Measurements from ENCODE around the gene ENTREP1. TPM values are rescaled to one million over a fixed set of nuclear protein-coding genes. Genes with fewer than 3 reads are reported as not detected.

The ENTREP1 gene
- total RNA-seq, 4 donors from 2014 or later = 11.3 to 29.3 (median 21.3) TPM

DNA sequence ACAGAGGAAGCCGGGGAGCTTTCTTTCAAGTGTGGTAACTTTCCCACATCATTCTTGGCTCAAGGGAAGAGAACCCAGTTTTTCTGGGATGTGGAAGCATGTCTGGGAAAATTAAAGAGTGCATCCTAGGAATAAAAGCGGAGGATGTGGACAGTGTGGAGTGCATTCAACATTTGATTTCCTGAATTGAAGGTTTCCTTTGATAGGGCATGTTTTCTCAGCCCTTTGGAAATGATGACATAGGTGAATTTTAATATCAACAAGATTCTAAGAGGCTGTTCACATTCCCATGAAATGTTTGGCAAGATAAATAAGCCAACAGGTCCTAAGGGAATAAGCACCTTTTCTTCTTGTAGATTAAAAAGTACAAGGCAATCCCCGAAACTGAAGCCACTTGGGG is 63.6 kb downstream of the ENTREP1 start:
- Histone ChIP-seq H3K27me3 (no peaks in the 10 kb centered on the region), H3K27ac (no peak overlapping the region), H3K4me1 (peaks cover 5 to 28% (median 13%) of the 10 kb centered on the region in 3 donors), H3K9me3 (no peaks in the 10 kb centered on the region), H3K36me3 (peaks cover 0 to 61% of the 10 kb centered on the region in 2 donors), H3K4me3 (no peak overlapping the region)
- WGBS, 2 donors (ENCODE audit: low coverage in 1 of 2) = 93 to 100% methylated on average over 3 of the region's 3 CpGs
- ATAC-seq = no peak
- no peak for TF ChIP-seq POLR2A (IDR thresholded peaks at IDR 0.05)
- TF ChIP-seq POLR2AphosphoS5 (IDR thresholded peaks at IDR 0.05) = no peak
- TF ChIP-seq EP300 (IDR thresholded peaks at IDR 0.05) = no peak
- no peak for TF ChIP-seq CTCF (IDR thresholded peaks at IDR 0.05)

- H3K36me3 ChIP-seq = peaks cover 0 to 52% of the 10 kb centered on the region in 2 donors
- TF ChIP-seq POLR2AphosphoS5 (IDR thresholded peaks at IDR 0.05) (no peak), EP300 (IDR thresholded peaks at IDR 0.05) (no peak), POLR2A (IDR thresholded peaks at IDR 0.05) (no peak), CTCF (IDR thresholded peaks at IDR 0.05) (no peak)
- H3K27ac ChIP-seq = no peak overlapping the region
- WGBS, 2 donors (ENCODE audit: low coverage in 1 of 2) = 100% methylated on average over 1 of the region's 4 CpGs
- no peak for ATAC-seq
- no peaks in the 10 kb centered on the region for H3K9me3 ChIP-seq
- H3K4me1 ChIP-seq = peaks cover 5 to 30% (median 13%) of the 10 kb centered on the region in 3 donors
- no peak overlapping the region for H3K4me3 ChIP-seq
- H3K27me3 ChIP-seq = no peaks in the 10 kb centered on the region
These were observed 64.5 kb downstream of the ENTREP1 start for GRCh38 chr9:69389437-69389995.

- no peak for TF ChIP-seq POLR2A (IDR thresholded peaks at IDR 0.05)
- no peak for TF ChIP-seq POLR2AphosphoS5 (IDR thresholded peaks at IDR 0.05)
- TF ChIP-seq EP300 (IDR thresholded peaks at IDR 0.05) = no peak
- no peak for TF ChIP-seq CTCF (IDR thresholded peaks at IDR 0.05)
These were observed 66.5 kb downstream of the ENTREP1 start for GRCh38 chr9:69391487-69391886.

DNA sequence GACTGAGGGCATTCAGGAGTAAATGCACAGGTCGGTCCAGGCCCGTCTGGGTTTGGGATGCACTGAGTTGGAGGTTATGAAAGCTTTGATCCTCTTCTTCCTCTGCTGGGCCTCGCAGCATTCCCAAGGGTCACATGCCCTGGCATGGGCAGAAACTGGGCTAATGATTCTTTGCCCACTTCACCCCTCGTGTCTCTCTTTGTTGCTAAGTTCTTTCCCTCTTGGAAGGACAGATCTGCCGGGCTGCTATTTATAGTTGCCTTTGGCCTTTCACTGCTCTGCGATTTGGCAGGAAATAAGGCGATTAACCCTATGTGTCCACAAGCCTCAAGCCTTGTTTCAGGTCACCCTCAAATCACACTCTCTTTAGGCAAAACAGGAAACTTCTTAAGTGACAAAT is 66.9 kb downstream of the ENTREP1 start:
- Histone ChIP-seq H3K27ac (peak overlapping the region in 3 of 4 donors; percentile 52 to 71 (median 61)), H3K9me3 (no peaks in the 10 kb centered on the region), H3K4me3 (no peak overlapping the region), H3K4me1 (peaks cover 5 to 48% (median 13%) of the 10 kb centered on the region in 3 donors), H3K36me3 (peaks cover 0 to 29% of the 10 kb centered on the region in 2 donors), H3K27me3 (no peaks in the 10 kb centered on the region)
- ATAC-seq = no peak
- WGBS, 2 donors (ENCODE audit: low coverage in 1 of 2) = 3 to 6% methylated on average over 4 to 7 of the region's 7 CpGs
- TF ChIP-seq CTCF (IDR thresholded peaks at IDR 0.05) (no peak), POLR2AphosphoS5 (IDR thresholded peaks at IDR 0.05) (peak; percentile 75)

More at GRCh38 chr9:69391487-69391886, 66.5 kb downstream of the ENTREP1 start:
- WGBS, 2 donors (ENCODE audit: low coverage in 1 of 2) = no CpG with 5 or more reads among the region's 11 CpGs
- H3K27me3 ChIP-seq = no peaks in the 10 kb centered on the region
- H3K9me3 ChIP-seq = no peaks in the 10 kb centered on the region
- H3K27ac ChIP-seq = peak overlapping the region in 3 of 4 donors; percentile 52 to 71 (median 61)
- H3K36me3 ChIP-seq = peaks cover 0 to 33% of the 10 kb centered on the region in 2 donors
- no peak overlapping the region for H3K4me3 ChIP-seq
- H3K4me1 ChIP-seq = peaks cover 5 to 43% (median 13%) of the 10 kb centered on the region in 3 donors
- ATAC-seq = no peak

- Histone ChIP-seq H3K4me3 (no peak overlapping the region), H3K9me3 (no peaks in the 10 kb centered on the region), H3K27me3 (no peaks in the 10 kb centered on the region), H3K4me1 (peaks cover 5 to 57% (median 15%) of the 10 kb centered on the region in 3 donors), H3K36me3 (peaks cover 0 to 20% of the 10 kb centered on the region in 2 donors), H3K27ac (peak overlapping the region; percentile 10 to 71 (median 56))
- ATAC-seq = no peak
- no peak for TF ChIP-seq POLR2A (IDR thresholded peaks at IDR 0.05)
- no peak for TF ChIP-seq CTCF (IDR thresholded peaks at IDR 0.05)
- 68 to 80% methylated on average over 1 to 4 of the region's 5 CpGs for WGBS, 2 donors (ENCODE audit: low coverage in 1 of 2)
These were observed 67.8 kb downstream of the ENTREP1 start for GRCh38 chr9:69392826-69393225.
